Karpas-422 (cell line): ENCODE results near the gene MT1B. TPM values are rescaled to one million over a fixed set of nuclear protein-coding genes. Genes with fewer than 3 reads are reported as not detected.

Experiments used
- DNase-seq: peaks from one replicate; pipeline ENCODE4 v3.0.0-alpha.2; 2015
- H2AFZ ChIP-seq: fragments of 200-600 bp; sonication (generic); 2 replicates; pipeline ENCODE4 v1.6.1; 2014; ENCODE audit warnings: antibody characterized with exemption, low read length, mixed read lengths
- H3K27ac ChIP-seq: fragments of 200-600 bp; sonication (generic); 2 replicates; pipeline ENCODE4 v1.5.1; 2014; ENCODE audit warnings: mild to moderate bottlenecking, low read length, moderate library complexity
- H3K27me3 ChIP-seq: fragments of 200-600 bp; sonication (generic); 2 replicates; pipeline ENCODE4 v1.6.1; 2014; ENCODE audit warnings: low read length, mixed read lengths
- H3K36me3 ChIP-seq: fragments of 200-600 bp; sonication (generic); 2 replicates; pipeline ENCODE4 v1.6.1; 2014; ENCODE audit warnings: low read length, mixed read lengths; ENCODE audit not compliant: insufficient read depth
- H3K4me1 ChIP-seq: fragments of 200-600 bp; sonication (generic); 2 replicates; pipeline ENCODE4 v1.6.1; 2014; ENCODE audit warnings: mild to moderate bottlenecking, low read length, mixed read lengths
- H3K4me2 ChIP-seq: fragments of 200-600 bp; sonication (generic); 2 replicates; pipeline ENCODE4 v1.6.1; 2014; ENCODE audit warnings: low read length, low read depth, mild to moderate bottlenecking; ENCODE audit not compliant: poor library complexity, severe bottlenecking
- H3K4me3 ChIP-seq: fragments of 200-600 bp; sonication (generic); 2 replicates; pipeline ENCODE4 v1.5.1; 2014; ENCODE audit warnings: mild to moderate bottlenecking, antibody characterized with exemption, low read length, mixed read lengths
- H3K79me2 ChIP-seq: fragments of 200-600 bp; sonication (generic); 2 replicates; pipeline ENCODE4 v1.6.1; 2014; ENCODE audit warnings: mild to moderate bottlenecking, low read length, mixed read lengths
- H3K9ac ChIP-seq: fragments of 200-600 bp; sonication (generic); 2 replicates; pipeline ENCODE4 v1.6.0; 2014; ENCODE audit warnings: low read length
- H3K9me2 ChIP-seq: fragments of 200-600 bp; sonication (generic), shearing (Covaris generic); replicated peaks from 2 replicates; pipeline ENCODE4 v1.6.0; 2014; ENCODE audit warnings: mild to moderate bottlenecking, low read length, moderate library complexity; ENCODE audit not compliant: insufficient read depth
- H3K9me3 ChIP-seq: fragments of 300-700, 200-600 bp; sonication (generic); 2 replicates; pipeline ENCODE4 v1.6.1; 2014; ENCODE audit warnings: low read length, mixed read lengths
- H4K20me1 ChIP-seq: fragments of 200-600 bp; sonication (generic); 2 replicates; pipeline ENCODE4 v1.6.1; 2014; ENCODE audit warnings: mild to moderate bottlenecking, antibody characterized with exemption, low read length, low read depth; ENCODE audit not compliant: insufficient read depth
- total RNA-seq: library from RNA; depleted of rRNA; stranded (reverse); fragments of >200 nt; shearing (Covaris generic); gene quantifications from 2 replicates; pipeline ENCODE4 v1.2.3, GENCODE V29; 2014; ENCODE audit warnings: low replicate concordance

Gene MT1B
- total RNA-seq, 1 experiment from 2014 or later, result 2.7 TPM

GRCh38 chr16:56608043-56608875 lies 43.4 kb upstream of the MT1B start, which contains the start of gene MT2A:
Gene MT2A (plus strand): TSS chr16:56608584. CDS start chr16:56608656, 72 bp downstream.
- Histone ChIP-seq H2AFZ (peak within 1 kb of the TSS; percentile 85), H3K4me1 (peaks cover 34% of the 10 kb centered on the region), H3K4me3 (peak within 1 kb of the TSS; percentile 78), H3K27me3 (no peaks in the 10 kb centered on the region), H3K79me2 (no peaks in the 10 kb centered on the region), H3K27ac (peak within 1 kb of the TSS; percentile 84), H3K36me3 (no peaks in the 10 kb centered on the region), H4K20me1 (no peaks in the 10 kb centered on the region), H3K4me2 (peak within 1 kb of the TSS; percentile 97), H3K9me2 (no peaks in the 10 kb centered on the region), H3K9me3 (no peaks in the 10 kb centered on the region), H3K9ac (peak within 1 kb of the TSS; percentile 77)
- peak; percentile 98 for DNase-seq

GRCh38 chr16:56608876-56609462 lies 42.7 kb upstream of the MT1B start:
- H3K27ac ChIP-seq, result peak overlapping the region; percentile 84
- H3K36me3 ChIP-seq, result no peaks in the 10 kb centered on the region
- H3K27me3 ChIP-seq, result no peaks in the 10 kb centered on the region
- peak; percentile 48 for DNase-seq
- peaks cover 34% of the 10 kb centered on the region for H3K4me1 ChIP-seq
- H2AFZ ChIP-seq, result no peak overlapping the region
- peak overlapping the region; percentile 97 for H3K4me2 ChIP-seq
- H3K4me3 ChIP-seq, result peak overlapping the region; percentile 78
- H3K9me2 ChIP-seq, result no peaks in the 10 kb centered on the region
- H3K79me2 ChIP-seq, result no peaks in the 10 kb centered on the region
- H4K20me1 ChIP-seq, result no peaks in the 10 kb centered on the region
- H3K9me3 ChIP-seq, result no peaks in the 10 kb centered on the region
- peak overlapping the region; percentile 77 for H3K9ac ChIP-seq

- Histone ChIP-seq H3K4me3 (peak overlapping the region; percentile 78), H3K4me2 (peak overlapping the region; percentile 97), H3K79me2 (no peaks in the 10 kb centered on the region), H4K20me1 (no peaks in the 10 kb centered on the region), H3K9me2 (no peaks in the 10 kb centered on the region), H3K9ac (peak overlapping the region; percentile 77), H3K27ac (peak overlapping the region; percentile 84), H3K27me3 (no peaks in the 10 kb centered on the region), H3K9me3 (no peaks in the 10 kb centered on the region), H2AFZ (no peak overlapping the region), H3K36me3 (no peaks in the 10 kb centered on the region), H3K4me1 (peaks cover 34% of the 10 kb centered on the region)
- DNase-seq, result peak; percentile 91
Measured at GRCh38 chr16:56609463-56609921, 42.2 kb upstream of the MT1B start.

- H3K4me1 ChIP-seq, result peaks cover 34% of the 10 kb centered on the region
- H3K9me2 ChIP-seq, result no peaks in the 10 kb centered on the region
- H3K36me3 ChIP-seq, result no peaks in the 10 kb centered on the region
- H3K27ac ChIP-seq, result peak overlapping the region; percentile 84
- no peaks in the 10 kb centered on the region for H4K20me1 ChIP-seq
- H3K4me2 ChIP-seq, result peak overlapping the region; percentile 97
- H3K79me2 ChIP-seq, result no peaks in the 10 kb centered on the region
- peak overlapping the region; percentile 77 for H3K9ac ChIP-seq
- H3K4me3 ChIP-seq, result peak overlapping the region; percentile 78
- no peaks in the 10 kb centered on the region for H3K27me3 ChIP-seq
- peak; percentile 80 for DNase-seq
- H2AFZ ChIP-seq, result peak overlapping the region; percentile 3; the same call in 1 of the 2 replicates
- H3K9me3 ChIP-seq, result no peaks in the 10 kb centered on the region
Measured at GRCh38 chr16:56610017-56610608, 41.6 kb upstream of the MT1B start.

GRCh38 chr16:56610609-56611111 lies 41.0 kb upstream of the MT1B start:
- H3K4me1 ChIP-seq, result peaks cover 34% of the 10 kb centered on the region
- H3K79me2 ChIP-seq, result no peaks in the 10 kb centered on the region
- H3K27ac ChIP-seq, result peak overlapping the region; percentile 84
- H3K9ac ChIP-seq, result peak overlapping the region; percentile 77
- H3K36me3 ChIP-seq, result no peaks in the 10 kb centered on the region
- H3K9me2 ChIP-seq, result no peaks in the 10 kb centered on the region
- no peaks in the 10 kb centered on the region for H3K27me3 ChIP-seq
- H2AFZ ChIP-seq, result peak overlapping the region; percentile 3; the same call in 1 of the 2 replicates
- no peaks in the 10 kb centered on the region for H3K9me3 ChIP-seq
- no peaks in the 10 kb centered on the region for H4K20me1 ChIP-seq
- peak; percentile 75 for DNase-seq
- H3K4me3 ChIP-seq, result peak overlapping the region; percentile 78
- peak overlapping the region; percentile 97 for H3K4me2 ChIP-seq

GRCh38 chr16:56611281-56611833 lies 40.3 kb upstream of the MT1B start:
- H3K4me1 ChIP-seq, result peaks cover 34% of the 10 kb centered on the region
- peak overlapping the region; percentile 77 for H3K9ac ChIP-seq
- no peak overlapping the region for H2AFZ ChIP-seq

GRCh38 chr16:56613706-56614105 lies 38.0 kb upstream of the MT1B start:
- Histone ChIP-seq H4K20me1 (no peaks in the 10 kb centered on the region), H3K9me3 (no peaks in the 10 kb centered on the region), H2AFZ (no peak overlapping the region), H3K9ac (no peak overlapping the region), H3K9me2 (no peaks in the 10 kb centered on the region), H3K79me2 (no peaks in the 10 kb centered on the region), H3K4me3 (no peak overlapping the region), H3K4me2 (no peak overlapping the region), H3K27ac (no peak overlapping the region), H3K36me3 (no peaks in the 10 kb centered on the region), H3K4me1 (peaks cover 28% of the 10 kb centered on the region), H3K27me3 (no peaks in the 10 kb centered on the region)
- no peak for DNase-seq

More at GRCh38 chr16:56611281-56611833, 40.3 kb upstream of the MT1B start:
- Histone ChIP-seq H3K27ac (peak overlapping the region; percentile 84), H3K9me3 (no peaks in the 10 kb centered on the region), H3K4me3 (peak overlapping the region; percentile 78), H3K27me3 (no peaks in the 10 kb centered on the region), H4K20me1 (no peaks in the 10 kb centered on the region), H3K9me2 (no peaks in the 10 kb centered on the region), H3K36me3 (no peaks in the 10 kb centered on the region), H3K79me2 (no peaks in the 10 kb centered on the region), H3K4me2 (peak overlapping the region; percentile 97)
- DNase-seq, result peak; percentile 45
